BJ (cell line): ENCODE measurements around the gene NEUROD2. TPM values are rescaled to one million over a fixed set of nuclear protein-coding genes. Genes with fewer than 3 reads are reported as not detected.

ENCODE experiments used
- CTCF ChIA-PET: fragments of 350-600 bp; formaldehyde crosslinking; extraction: SDS; loops from one replicate; lab custom pipeline; 2021; ENCODE audit warnings: antibody characterized with exemption, inconsistent platforms; lab: Yijun Ruan, JAX
- POLR2A ChIA-PET: fragments of 300-600 bp; sonication (Branson Sonifier 250); formaldehyde crosslinking; extraction: SDS; loops from one replicate; lab custom pipeline; 2021; ENCODE audit warnings: antibody characterized with exemption; lab: Charles Lee
- DNase-seq: peaks from one replicate; pipeline ENCODE4 v3.0.0-alpha.2; 2011; ENCODE audit warnings: low read depth
- H3K27me3 ChIP-seq: 2 replicates; pipeline ENCODE4 v1.6.0; 2011; ENCODE audit warnings: low read length; ENCODE audit not compliant: control insufficient read depth, insufficient read depth
- H3K36me3 ChIP-seq: 2 replicates; pipeline ENCODE4 v1.5.1; 2011; ENCODE audit warnings: low read length; ENCODE audit not compliant: control insufficient read depth, insufficient read depth
- H3K4me3 ChIP-seq: 2 replicates; pipeline ENCODE4 v1.5.1; 2011; ENCODE audit warnings: low read depth, mild to moderate bottlenecking, control low read depth, low read length
- CTCF ChIP-seq: IDR thresholded peaks from 2 replicates; pipeline ENCODE4 v1.5.1; 2011; ENCODE audit warnings: low read depth, mild to moderate bottlenecking, control low read depth, inconsistent platforms, low read length, moderate library complexity; ENCODE audit not compliant: insufficient read depth
- polyA plus RNA-seq: library from polyadenylated mRNA; depleted of rRNA; stranded (reverse); fragments of >200 nt; gene quantifications from 2 replicates; pipeline ENCODE4 v1.2.3, GENCODE V29; 2011

The NEUROD2 gene
- polyA plus RNA-seq, 1 experiment: not detected

GRCh38 chr17:39597372-39598046 lies 10.2 kb downstream of the NEUROD2 start:
- POLR2A ChIA-PET: no interaction called here

GRCh38 chr17:39596543-39597267 lies 11.0 kb downstream of the NEUROD2 start:
- no peaks in the 10 kb centered on the region for H3K36me3 ChIP-seq
- TF ChIP-seq CTCF: no peak
- ChIA-PET POLR2A (no interaction called here), CTCF (interaction anchor here (1.1 to 5.8 kb wide), 2 partner anchors 21 to 26 kb away, joined by 3 to 35 read pairs; no protein-coding TSS in a partner anchor)
- H3K4me3 ChIP-seq: no peak overlapping the region
- peaks cover 60% of the 10 kb centered on the region for H3K27me3 ChIP-seq
- no peak for DNase-seq

More at GRCh38 chr17:39597372-39598046, 10.2 kb downstream of the NEUROD2 start:
- no peak for TF ChIP-seq CTCF
- no peak overlapping the region for H3K4me3 ChIP-seq
- H3K27me3 ChIP-seq: peaks cover 68% of the 10 kb centered on the region
- CTCF ChIA-PET: interaction anchor here (0.5 to 5.8 kb wide), 3 partner anchors 22 to 578 kb away, joined by 3 to 35 read pairs (median 3); no protein-coding TSS in a partner anchor
- no peak for DNase-seq
- no peaks in the 10 kb centered on the region for H3K36me3 ChIP-seq

DNA sequence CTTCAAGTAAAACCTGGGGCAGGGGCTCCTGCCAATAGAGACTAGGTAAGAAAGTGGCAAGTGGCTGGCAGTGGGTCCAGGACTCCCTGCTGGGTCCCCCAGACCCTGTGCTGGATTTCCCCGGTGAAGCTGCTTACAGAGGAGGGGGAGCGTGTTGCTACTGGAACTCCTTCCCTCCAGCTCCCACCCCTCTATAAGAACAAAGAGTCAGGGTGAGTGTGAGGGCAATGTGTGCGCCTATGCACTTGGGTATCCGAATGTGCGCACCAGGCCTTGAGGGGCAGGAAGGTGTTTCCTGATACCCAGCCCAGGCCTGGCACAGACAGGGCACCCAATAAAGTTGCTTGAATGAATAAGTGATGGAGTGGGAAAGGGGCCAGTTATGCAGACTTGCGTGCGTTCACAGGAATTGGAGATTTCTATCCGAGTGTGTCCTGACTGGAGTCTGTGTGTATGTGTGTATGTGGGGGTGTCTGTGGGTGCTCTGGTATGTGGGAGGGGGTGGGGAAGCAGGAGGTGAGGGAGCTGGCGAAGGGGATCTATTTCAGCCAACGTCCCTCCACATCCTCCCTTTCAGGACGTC lies 11.7 kb downstream of the NEUROD2 start:
- Histone ChIP-seq H3K4me3 (no peak overlapping the region), H3K36me3 (no peaks in the 10 kb centered on the region), H3K27me3 (peaks cover 56% of the 10 kb centered on the region)
- TF ChIP-seq CTCF: no peak
- CTCF ChIA-PET: no interaction called here
- no peak for DNase-seq
- POLR2A ChIA-PET: interaction anchor here (0.6 kb wide), 1 partner anchor 143 kb away, joined by 16 read pairs; no protein-coding TSS in a partner anchor

DNA sequence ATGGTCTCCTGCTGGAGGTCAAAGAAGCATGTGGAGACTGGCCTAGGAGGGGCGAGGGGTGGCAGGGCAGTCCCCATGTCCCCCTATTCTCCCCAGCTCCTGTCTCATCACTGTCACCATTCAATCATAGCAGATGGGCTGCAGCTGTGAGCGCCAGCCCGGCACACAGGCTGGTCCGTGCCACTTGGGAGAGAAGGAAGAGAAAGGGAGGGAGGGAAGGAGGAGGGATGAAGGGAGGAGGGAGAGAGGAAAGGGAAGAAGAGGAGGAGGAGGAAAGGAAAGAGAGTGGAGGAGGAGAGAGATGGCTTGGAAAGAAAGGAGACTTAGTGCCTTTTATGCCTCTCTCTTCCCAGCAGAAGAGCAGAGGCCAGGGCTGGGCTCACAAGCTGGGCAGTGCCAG lies 12.4 kb downstream of the NEUROD2 start:
- Histone ChIP-seq H3K4me3 (no peak overlapping the region), H3K27me3 (peaks cover 48% of the 10 kb centered on the region), H3K36me3 (no peaks in the 10 kb centered on the region)
- ChIA-PET CTCF (no interaction called here), POLR2A (interaction anchor here (0.6 kb wide), 1 partner anchor 142 kb away, joined by 16 read pairs; no protein-coding TSS in a partner anchor)
- TF ChIP-seq CTCF: no peak
- DNase-seq: no peak

DNA sequence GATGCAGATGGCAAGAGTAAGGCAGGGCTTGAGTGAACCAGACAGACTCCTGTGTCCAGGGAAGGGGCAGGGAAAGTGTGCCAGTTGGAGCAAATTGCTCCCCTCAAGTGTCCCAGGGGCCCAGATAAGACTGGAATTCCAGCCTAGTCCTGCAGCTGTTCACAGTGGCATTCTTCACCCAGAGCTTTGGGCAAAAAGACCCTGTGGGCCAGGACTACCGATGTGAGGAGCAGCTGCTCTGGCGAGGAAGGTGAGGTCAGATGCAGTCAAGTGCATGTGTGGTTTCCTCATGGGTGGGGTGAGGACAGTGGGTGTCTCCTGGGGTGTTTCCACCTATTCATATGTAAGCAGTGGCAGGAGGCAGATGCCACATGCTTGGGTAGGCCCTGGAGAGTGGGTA lies 14.3 kb downstream of the NEUROD2 start:
- peaks cover 33% of the 10 kb centered on the region for H3K27me3 ChIP-seq
- no peak for DNase-seq
- H3K4me3 ChIP-seq: no peak overlapping the region
- POLR2A ChIA-PET: no interaction called here
- no peak for TF ChIP-seq CTCF
- H3K36me3 ChIP-seq: no peaks in the 10 kb centered on the region
- CTCF ChIA-PET: interaction anchor here (0.7 kb wide), 1 partner anchor 32 kb away, joined by 4 read pairs; no protein-coding TSS in a partner anchor
